Nephron progenitor cell (in vitro differentiated cells): ENCODE measurements around the gene DIS3L2.

Experiments
- DNase-seq: peaks from one replicate; pipeline ENCODE4 v3.0.0; 2021
- H3K27ac Mint-ChIP-seq: 2 replicates; pipeline ENCODE4 v1.8.0; 2021; ENCODE audit warnings: mild to moderate bottlenecking, moderate library complexity, mixed read lengths
- H3K27me3 Mint-ChIP-seq: 2 replicates; pipeline ENCODE4 v1.8.0; 2021; ENCODE audit warnings: mild to moderate bottlenecking, low read depth, mixed read lengths; ENCODE audit not compliant: poor library complexity
- H3K36me3 Mint-ChIP-seq: 2 replicates; pipeline ENCODE4 v1.8.0; 2021; ENCODE audit warnings: low read depth, mixed read lengths
- H3K4me1 Mint-ChIP-seq: 2 replicates; pipeline ENCODE4 v1.8.0; 2021; ENCODE audit warnings: mixed read lengths
- H3K4me3 Mint-ChIP-seq: 2 replicates; pipeline ENCODE4 v1.8.0; 2021; ENCODE audit warnings: mild to moderate bottlenecking, moderate library complexity, mixed read lengths
- H3K9me3 Mint-ChIP-seq: 2 replicates; pipeline ENCODE4 v1.8.0; 2021; ENCODE audit warnings: mild to moderate bottlenecking, moderate library complexity, mixed read lengths
- CTCF ChIP-seq: fragments of 200-600 bp; sonication (generic); IDR thresholded peaks from 2 replicates; pipeline ENCODE4 v1.5.0; 2021; ENCODE audit warnings: antibody characterized with exemption

Gene DIS3L2

GRCh38 chr2:232001073-232001472 is 39.6 kb downstream of the DIS3L2 start:
- Mint-ChIP-seq H3K36me3 (peaks cover 10% of the 10 kb centered on the region), H3K27me3 (no peaks in the 10 kb centered on the region), H3K9me3 (no peaks in the 10 kb centered on the region), H3K4me1 (no peaks in the 10 kb centered on the region), H3K4me3 (no peak overlapping the region), H3K27ac (no peak overlapping the region)
- DNase-seq: no peak
- no peak for TF ChIP-seq CTCF

GRCh38 chr2:232006253-232006652 is 44.7 kb downstream of the DIS3L2 start:
- no peaks in the 10 kb centered on the region for H3K27me3 Mint-ChIP-seq
- no peak for TF ChIP-seq CTCF
- no peaks in the 10 kb centered on the region for H3K9me3 Mint-ChIP-seq
- no peak overlapping the region for H3K4me3 Mint-ChIP-seq
- peaks cover 43% of the 10 kb centered on the region for H3K36me3 Mint-ChIP-seq
- H3K4me1 Mint-ChIP-seq: no peaks in the 10 kb centered on the region
- no peak overlapping the region for H3K27ac Mint-ChIP-seq
- DNase-seq: no peak

- Mint-ChIP-seq H3K36me3 (peaks cover 43% of the 10 kb centered on the region), H3K27ac (no peak overlapping the region), H3K9me3 (no peaks in the 10 kb centered on the region), H3K4me1 (no peaks in the 10 kb centered on the region), H3K27me3 (no peaks in the 10 kb centered on the region), H3K4me3 (no peak overlapping the region)
- no peak for TF ChIP-seq CTCF
- DNase-seq: no peak
These were observed 47.6 kb downstream of the DIS3L2 start for GRCh38 chr2:232008907-232009638.

GRCh38 chr2:232009639-232010274 is 48.2 kb downstream of the DIS3L2 start:
- Mint-ChIP-seq H3K36me3 (peaks cover 44% of the 10 kb centered on the region), H3K4me1 (peaks cover 5% of the 10 kb centered on the region), H3K4me3 (no peak overlapping the region), H3K27ac (no peak overlapping the region), H3K9me3 (no peaks in the 10 kb centered on the region), H3K27me3 (no peaks in the 10 kb centered on the region)
- no peak for DNase-seq
- TF ChIP-seq CTCF: no peak

- no peaks in the 10 kb centered on the region for H3K9me3 Mint-ChIP-seq
- H3K27ac Mint-ChIP-seq: no peak overlapping the region
- peaks cover 6% of the 10 kb centered on the region for H3K4me1 Mint-ChIP-seq
- peaks cover 44% of the 10 kb centered on the region for H3K36me3 Mint-ChIP-seq
- no peak overlapping the region for H3K4me3 Mint-ChIP-seq
- no peak for DNase-seq
- TF ChIP-seq CTCF: no peak
- no peaks in the 10 kb centered on the region for H3K27me3 Mint-ChIP-seq
These were observed 52.3 kb downstream of the DIS3L2 start for GRCh38 chr2:232013701-232014353.
